Activated gamma-delta T cell (primary cell): ENCODE measurements around the gene SOCS3.
"Not testable (repeated sequence)": the region's sequence is repeated elsewhere in the genome, so short reads cannot be mapped to it uniquely, and the experiment has no call there.

Experiments
- DNase-seq: peaks from one replicate; lab custom pipeline; 2025; lab: John Stamatoyannopoulos, UW

SOCS3 gene

GRCh38 chr17:78348055-78348770 is 11.7 kb downstream of the SOCS3 start:
- no peak for DNase-seq

- no peak for DNase-seq
Observed at GRCh38 chr17:78347453-78347852, 12.4 kb downstream of the SOCS3 start.

GRCh38 chr17:78346605-78347250 is 13.1 kb downstream of the SOCS3 start:
- no peak for DNase-seq

DNA sequence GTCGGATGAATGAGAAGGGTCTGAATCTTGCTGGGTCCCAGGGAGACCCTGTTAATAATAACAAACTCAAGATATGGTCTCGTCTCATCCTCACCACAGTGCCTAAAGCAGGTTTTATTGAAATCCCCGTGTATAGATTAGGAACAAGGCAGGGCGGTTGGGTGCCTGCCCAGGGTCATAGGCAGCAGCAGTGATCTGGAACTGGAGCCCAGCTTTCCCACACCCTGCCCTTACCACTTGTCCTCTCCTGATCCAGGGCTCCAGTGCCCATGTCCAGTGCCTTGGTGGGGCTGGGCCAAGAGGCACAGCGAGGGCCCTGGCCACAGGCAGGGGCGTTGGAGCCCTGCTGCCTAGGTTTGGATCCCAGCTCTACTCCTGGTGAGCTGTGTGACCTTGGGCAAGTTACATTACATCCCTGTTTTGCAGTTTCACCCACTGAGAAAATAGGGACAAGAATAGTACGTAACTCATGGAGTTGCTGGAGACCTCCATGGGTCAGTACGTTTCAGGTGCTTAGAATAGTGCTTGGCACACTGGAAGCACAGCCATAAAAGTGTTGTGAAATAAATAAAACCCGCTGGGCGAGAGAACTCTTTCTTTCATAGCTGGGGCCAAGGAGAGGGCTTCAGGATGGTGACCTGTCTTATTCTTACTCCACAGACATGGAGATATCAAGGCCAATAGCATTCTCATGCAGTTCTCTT is 13.9 kb downstream of the SOCS3 start:
- DNase-seq = no peak

GRCh38 chr17:78345172-78345571 is 14.7 kb downstream of the SOCS3 start:
- DNase-seq = no peak

DNA sequence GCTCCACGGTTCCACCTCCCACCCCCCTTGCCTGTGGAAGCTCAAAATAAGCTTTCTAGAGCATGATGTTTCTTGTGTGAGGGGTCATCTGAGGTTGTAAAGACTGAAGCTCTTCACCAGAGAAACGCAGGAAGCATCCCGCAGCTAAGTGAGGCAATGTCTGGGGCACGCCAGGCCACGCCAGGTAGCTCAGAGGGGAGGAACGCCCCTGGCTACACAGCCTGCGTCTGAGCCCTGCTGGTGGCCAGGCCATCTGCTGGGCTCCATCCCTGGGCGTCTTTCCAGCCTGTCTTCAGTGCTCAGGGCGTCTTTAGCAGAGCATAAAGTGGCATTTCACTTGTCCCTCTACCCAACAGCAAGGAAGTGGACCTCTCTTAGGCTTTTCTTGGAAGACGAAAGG is 15.2 kb downstream of the SOCS3 start:
- no peak for DNase-seq

DNA sequence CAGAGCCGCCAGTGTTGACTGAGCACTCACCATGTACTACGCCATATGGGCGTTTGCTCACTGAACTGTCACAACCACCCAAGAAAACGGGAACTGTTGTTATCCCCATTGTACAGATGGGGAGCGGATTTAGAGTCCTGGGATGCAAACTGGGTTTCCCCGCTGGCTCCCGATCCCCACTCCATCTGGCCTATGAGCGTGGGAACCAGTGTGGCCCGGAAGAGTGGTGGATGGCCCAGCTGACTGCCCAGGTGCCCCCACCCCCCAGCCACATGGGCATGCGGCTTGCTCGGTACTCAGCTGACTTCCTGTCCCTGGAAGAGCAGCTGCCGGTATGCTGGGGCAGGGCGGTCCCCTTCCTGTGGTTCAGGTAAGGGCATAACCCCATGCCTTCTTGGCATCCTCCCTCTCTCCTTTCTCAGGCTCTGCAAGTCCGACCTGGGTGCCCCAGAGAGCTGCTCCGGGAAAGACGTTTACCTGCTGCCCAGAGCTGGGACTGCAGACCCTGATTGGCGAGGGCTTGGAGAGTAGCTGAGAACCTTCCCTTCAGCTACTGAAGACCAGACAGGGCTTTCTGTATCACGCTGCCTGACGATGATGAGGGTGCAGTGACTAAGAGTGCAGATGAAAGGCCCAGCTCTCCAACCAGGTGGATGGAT is 16.2 kb downstream of the SOCS3 start:
- DNase-seq = peak; percentile 47

DNA sequence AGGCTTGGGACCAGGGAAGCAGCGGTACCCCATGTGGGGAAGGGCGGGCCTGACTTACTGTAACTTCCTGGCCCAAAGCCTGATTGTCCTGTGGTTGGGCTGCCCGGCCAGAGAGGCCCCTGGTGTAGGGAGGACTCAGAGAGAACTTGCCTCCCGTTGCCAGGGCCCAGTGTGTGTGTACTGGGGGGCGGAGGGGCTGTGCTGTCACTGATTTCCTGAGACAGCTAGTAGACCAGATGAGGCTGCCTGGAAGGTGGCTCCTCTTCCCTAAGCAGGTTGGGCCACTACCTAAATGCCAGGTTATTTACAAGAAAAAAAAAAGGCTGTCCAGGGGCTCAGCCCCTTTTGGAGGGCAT is 16.7 kb downstream of the SOCS3 start:
- DNase-seq = no peak

- DNase-seq = no peak
Observed at GRCh38 chr17:78342449-78343186, 17.3 kb downstream of the SOCS3 start.

GRCh38 chr17:78341559-78342448 is 18.1 kb downstream of the SOCS3 start:
- DNase-seq = no peak

- DNase-seq = no peak
Observed at GRCh38 chr17:78340183-78340955, 19.5 kb downstream of the SOCS3 start.

DNA sequence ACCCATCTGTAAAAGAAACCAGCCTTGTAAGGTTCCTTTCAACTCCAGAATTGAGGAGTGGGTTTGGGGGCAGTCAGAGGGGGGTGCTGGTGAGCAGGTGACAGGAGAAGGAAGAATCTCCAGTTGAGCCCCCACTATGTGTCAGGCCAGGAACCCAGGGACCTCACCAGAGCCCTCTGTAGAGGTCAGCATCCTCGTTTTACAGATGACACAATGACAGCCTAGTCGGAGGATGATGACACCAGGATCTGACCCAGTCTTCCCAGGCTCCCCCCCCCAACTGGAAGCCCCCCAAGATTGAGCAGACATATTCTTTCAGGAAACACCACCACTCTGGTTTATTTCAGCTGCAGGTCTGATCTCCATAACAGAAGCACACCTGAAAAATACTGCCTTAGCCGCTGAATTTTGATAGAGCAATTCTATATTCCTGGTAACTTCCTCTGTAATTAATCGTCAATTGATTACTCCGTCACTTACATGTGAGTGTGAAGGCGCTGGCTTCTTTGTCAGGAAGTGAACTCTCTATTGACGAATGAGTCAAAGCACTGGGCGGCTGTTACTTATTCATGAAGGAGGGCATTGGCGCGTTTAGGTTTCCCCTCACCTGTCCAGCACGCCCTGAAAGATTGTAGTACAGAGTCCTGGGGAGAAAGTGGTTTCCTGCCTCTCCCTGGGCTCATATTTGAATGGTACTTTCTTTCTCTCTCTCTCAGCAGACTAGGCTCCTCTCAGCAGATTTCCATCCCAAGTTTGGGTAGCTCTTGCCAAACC is 21.2 kb downstream of the SOCS3 start:
- no peak for DNase-seq

DNA sequence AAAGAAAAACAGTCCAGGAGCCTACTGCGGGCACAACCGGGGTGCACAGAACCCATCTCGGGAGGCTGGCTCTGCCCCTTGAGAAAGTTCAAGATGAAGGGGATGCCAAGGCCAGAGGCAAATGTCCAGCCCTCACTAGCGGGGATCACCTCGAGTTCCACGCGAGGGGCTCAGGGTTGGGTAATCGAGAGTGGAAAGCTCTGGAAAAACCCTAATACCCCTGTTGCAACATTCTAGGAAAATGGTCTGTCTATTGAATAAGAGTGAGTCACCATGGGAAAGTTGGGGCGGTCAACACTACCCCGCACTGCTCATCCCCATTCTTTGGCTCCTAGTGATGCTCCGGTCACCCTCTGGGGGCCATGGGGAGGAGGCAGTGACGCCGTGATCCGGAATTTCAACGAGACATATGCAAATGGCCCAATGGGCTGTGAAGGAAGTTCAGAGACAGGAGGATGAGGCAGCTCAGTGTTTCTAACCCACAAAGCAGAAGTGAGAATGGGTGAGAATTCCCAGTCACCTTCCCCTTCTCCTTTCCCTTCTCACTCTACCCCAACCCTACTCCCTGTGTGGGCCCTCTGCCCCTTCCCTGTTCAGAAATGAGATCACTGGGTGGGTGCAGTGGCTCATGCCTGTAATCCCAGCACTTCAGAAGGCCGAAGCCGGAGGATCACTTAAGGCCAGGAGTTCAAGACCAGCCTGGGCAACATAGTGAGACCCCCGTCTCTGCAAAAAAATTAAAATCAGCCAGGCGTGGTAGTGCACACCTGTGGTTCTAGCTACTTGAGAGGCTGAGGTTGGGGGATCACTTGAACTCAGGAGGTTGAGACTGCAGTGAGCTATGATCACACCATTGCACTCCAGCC is 22.4 kb downstream of the SOCS3 start:
- no peak for DNase-seq

DNA sequence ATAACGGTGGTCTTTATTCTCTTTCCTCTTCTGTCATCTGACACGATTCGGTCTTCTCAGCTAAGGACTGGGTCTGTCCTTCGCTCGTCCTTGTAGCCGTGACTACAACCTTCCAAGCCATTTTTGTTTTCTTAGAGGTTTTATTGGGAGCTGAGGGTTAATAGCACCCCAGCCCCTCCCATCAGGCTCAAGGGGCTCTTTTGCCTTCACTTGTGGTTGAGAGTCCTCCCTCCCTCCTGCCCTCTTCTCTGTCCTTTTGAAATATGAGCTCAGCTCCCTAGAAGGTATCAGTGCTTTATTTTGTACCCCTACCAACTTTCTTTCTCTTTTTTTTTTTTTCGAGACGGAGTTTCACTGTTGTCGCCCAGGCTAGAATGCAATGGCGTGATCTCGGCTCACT is 24.7 kb downstream of the SOCS3 start:
- no peak for DNase-seq

DNA sequence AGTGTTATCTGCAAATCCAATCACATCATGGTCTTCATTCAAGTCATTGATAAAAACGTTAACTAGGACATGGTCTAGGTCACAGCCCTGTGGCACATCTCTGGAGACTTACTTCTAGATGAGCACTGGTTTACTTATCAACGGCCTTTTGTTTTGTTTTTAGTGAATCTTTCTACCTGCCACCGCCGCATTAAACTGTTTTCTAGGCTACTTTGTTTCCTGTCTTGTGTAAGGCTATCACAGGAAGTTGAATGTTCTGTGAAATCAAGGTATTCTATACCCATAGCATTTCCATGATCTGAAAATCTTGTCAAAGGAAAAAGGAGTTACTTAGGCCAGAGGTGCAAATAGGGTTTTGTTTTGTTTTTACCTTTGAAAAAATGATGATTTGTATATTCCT is 26.9 kb downstream of the SOCS3 start:
- no peak for DNase-seq

DNA sequence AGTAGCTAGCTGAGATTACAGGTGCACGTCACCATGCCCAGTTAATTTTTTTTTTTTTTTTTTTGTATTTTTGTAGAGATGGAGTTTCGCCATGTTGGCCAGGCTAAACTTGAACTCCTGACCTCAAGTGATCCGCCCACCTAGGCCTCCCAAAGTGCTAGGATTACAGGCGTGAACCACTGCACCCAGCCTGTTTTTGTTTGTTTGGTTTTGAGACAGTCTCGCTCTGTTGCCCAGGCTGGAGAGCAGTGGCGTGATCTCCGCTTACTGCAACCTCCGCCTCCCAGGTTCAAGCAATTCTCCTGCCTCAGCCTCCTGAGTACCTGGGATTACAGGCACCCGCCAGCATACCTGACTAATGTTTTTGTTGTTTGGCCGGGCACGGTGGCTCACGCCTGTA is 28.5 kb downstream of the SOCS3 start:
- DNase-seq = not testable (repeated sequence)

GRCh38 chr17:78330570-78331224 is 29.2 kb downstream of the SOCS3 start:
- no peak for DNase-seq
